GM12801 (cell line): Measurements from ENCODE around the gene ERBB4.

ENCODE experiments used
- CTCF ChIP-seq: IDR thresholded peaks from one replicate; pipeline ENCODE4 v1.5.1; 2011; ENCODE audit warnings: control low read depth; ENCODE audit not compliant: insufficient read length; ENCODE audit errors: extremely low read depth

Gene ERBB4

GRCh38 chr2:211426240-211426639 is 1112.4 kb downstream of the ERBB4 start:
- TF ChIP-seq CTCF = no peak

GRCh38 chr2:211423018-211423417 is 1115.6 kb downstream of the ERBB4 start:
- TF ChIP-seq CTCF = no peak

DNA sequence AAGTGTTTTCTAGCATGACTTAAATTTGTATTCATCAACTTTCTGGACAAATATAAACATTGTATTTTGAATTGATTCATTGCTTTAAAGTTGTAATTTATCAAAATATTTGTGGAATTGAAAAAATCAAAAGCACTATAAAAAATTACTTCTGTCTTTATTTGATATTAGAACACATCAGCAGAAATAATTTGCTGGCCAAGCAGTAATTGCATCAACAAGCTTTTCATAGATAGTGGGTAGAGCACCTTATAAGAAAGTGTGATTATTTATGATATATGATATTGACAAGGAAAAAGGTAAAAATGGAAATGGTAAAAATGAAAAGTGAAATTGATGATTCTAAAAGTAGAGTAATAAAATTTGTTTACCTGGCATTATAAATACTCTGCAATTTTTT is 1121.1 kb downstream of the ERBB4 start:
- TF ChIP-seq CTCF = no peak

DNA sequence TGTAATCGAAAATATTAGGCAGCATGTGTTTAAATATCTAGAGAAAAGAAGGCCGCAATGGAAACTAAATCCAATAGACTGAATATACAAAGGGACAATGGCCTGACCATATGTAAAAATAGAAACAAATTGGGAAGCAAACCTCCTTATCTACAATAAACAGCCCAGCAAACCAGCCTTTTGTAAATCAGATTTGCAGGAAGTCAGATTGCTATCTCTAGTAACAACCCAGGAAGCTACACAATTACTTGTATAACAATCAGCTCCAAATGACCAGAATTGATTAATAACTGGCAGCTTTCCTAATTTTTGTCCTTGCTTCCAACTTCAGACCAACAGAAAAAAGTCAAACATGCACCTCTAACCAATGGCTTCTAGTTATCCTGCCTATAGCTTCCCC is 1122.2 kb downstream of the ERBB4 start:
- no peak for TF ChIP-seq CTCF

DNA sequence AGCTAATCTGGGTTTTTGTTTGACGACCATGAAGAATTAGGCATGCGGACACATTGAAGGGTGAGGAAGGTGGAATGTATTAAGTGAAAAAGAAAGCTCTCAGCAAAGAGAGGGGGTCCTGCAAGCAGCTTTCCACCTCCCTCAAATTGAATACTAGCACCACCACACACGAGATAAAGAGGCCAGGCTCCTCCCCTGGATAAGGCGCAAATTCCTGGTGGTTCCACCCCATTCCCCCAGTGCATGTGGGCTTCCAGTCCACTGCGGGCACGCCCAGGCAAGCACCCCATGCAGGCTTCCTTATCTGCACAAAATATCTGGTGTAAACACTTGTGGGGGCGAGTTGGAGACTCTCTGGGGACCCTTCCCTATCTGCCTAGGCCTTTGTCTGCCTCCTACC is 1124.9 kb downstream of the ERBB4 start:
- no peak for TF ChIP-seq CTCF

GRCh38 chr2:211408483-211408891 is 1130.1 kb downstream of the ERBB4 start:
- no peak for TF ChIP-seq CTCF

GRCh38 chr2:211407076-211407475 is 1131.5 kb downstream of the ERBB4 start:
- no peak for TF ChIP-seq CTCF

DNA sequence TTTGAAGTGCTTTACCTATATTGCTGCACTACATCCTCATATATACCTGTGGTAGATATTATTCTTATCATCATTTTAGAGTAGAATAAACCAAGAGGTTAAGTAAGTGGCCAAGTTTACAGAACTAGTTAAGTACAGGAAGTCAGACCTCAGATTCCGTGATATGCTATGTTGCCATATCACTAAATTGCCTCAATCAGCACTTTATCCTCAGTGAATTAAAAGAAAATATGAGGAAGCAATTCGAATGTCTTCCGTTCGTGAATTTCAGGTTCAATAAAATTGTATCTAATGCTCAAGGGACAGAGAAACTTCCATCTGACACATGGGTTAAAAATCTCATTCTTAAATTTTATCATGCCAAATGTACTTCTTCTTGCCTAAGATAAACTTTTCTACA is 1133.6 kb downstream of the ERBB4 start:
- no peak for TF ChIP-seq CTCF
